HG03469 (cell line): ENCODE results near the gene CUL2.

Experiments used
- ATAC-seq: cut with Tn5 transposase; IDR thresholded peaks from one replicate; pipeline ENCODE4 v1.9.1; 2021; ENCODE audit warnings: mild to moderate bottlenecking, moderate library complexity, moderate number of reproducible peaks; ENCODE audit not compliant: unreplicated experiment

Gene CUL2

GRCh38 chr10:35090162-35090954 is at the start of gene CUL2:
Gene CUL2 (minus strand): TSS chr10:35090341. CDS start chr10:35071317, 19,024 bp downstream.
- ATAC-seq, result peak; percentile 84

GRCh38 chr10:35136263-35136815 is 46.2 kb upstream of the CUL2 start:
- ATAC-seq, result peak; percentile 51

DNA sequence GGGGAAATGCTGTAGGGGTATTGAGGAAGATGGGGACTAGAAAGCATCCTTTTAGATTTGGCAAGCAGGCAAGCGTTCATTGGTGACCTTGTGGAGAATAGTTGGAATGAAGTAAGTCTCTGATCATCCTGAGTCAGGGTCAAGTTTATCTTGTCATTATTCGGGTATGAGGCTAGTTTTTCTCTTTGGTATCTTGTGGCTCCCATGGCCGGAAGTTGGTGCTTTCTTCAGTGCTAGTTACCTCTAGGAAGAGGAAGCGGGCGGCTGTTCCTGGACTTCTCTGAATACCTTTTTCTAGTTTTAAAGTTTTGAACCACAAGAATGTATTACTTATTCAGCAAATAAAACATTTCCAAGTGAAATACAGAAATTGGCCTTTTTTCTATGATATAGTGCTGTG is 45.7 kb upstream of the CUL2 start:
- peak; percentile 8 for ATAC-seq

GRCh38 chr10:35133586-35133985 is 43.4 kb upstream of the CUL2 start:
- no peak for ATAC-seq

DNA sequence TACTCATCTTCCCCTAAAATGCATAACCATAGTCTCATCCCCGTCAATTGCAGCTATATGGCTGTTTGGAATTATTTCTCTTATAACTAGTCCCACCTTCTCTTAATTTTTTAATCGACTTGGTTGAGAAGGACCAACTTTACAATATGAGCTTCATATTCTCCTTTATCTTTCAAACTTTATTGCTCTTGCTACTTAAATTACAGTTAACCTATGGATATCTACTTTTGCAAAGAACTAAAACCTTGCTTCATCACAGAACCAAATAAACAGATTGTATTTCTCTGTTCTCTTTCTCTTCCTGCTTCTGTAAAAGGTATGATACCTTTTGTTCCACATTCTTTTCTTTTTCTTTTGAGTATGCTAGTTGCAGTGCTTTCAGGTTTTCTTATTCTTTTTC is 42.6 kb upstream of the CUL2 start:
- no peak for ATAC-seq

- no peak for ATAC-seq
Observed at GRCh38 chr10:35130663-35131062, 40.5 kb upstream of the CUL2 start.

DNA sequence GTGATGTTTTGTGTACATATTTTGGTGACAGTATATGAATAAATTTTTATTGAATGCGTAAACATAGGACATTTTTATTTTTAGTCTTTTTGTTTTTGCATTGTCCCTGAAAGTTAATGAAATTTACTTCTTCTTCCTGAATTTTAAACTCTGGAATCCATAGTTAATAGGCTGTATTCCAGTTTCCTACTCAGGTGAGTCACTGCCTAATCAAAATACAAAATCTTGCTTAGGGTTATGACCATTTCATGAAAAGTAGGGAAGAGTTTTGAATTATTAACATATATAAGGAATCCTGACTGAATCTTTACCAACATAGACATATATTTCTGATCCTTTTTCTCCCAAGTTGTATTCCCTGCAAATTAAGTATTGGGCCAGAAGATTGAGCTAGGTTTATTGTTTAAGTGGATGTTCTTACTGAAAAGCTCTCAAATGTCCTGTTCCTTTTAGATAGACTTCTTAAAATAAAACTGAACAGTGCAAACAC is 39.1 kb upstream of the CUL2 start:
- ATAC-seq, result no peak

DNA sequence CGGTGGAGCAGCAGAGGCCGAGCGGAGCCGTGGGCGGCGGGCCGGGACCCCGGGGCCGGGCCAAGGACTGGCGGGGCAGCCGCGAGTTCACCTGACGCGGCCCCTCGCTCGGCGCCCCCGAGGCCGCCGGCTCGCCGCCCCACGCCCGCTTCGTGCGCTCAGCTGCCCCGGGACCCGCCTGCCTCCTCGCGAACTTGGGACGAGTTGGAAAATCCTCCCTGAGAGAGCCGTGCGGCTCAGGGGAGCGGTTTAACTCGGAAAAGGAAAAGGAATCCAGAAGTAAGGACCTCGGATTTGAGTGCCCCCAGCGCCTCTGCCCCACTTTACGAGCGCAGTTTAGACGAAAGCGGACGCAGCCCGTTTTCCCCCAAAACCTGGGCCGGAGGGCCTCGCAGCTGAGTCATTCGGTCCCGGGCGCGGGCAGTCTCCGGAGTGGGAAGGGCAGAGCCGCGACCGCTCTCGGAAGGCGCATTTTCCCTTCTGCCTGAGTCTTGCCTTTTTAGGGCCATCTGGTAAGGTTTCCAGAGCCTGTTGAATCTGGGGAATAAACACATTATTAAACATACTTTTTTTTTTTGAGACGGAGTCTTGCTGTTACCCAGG is 37.2 kb upstream of the CUL2 start:
- ATAC-seq, result no peak

DNA sequence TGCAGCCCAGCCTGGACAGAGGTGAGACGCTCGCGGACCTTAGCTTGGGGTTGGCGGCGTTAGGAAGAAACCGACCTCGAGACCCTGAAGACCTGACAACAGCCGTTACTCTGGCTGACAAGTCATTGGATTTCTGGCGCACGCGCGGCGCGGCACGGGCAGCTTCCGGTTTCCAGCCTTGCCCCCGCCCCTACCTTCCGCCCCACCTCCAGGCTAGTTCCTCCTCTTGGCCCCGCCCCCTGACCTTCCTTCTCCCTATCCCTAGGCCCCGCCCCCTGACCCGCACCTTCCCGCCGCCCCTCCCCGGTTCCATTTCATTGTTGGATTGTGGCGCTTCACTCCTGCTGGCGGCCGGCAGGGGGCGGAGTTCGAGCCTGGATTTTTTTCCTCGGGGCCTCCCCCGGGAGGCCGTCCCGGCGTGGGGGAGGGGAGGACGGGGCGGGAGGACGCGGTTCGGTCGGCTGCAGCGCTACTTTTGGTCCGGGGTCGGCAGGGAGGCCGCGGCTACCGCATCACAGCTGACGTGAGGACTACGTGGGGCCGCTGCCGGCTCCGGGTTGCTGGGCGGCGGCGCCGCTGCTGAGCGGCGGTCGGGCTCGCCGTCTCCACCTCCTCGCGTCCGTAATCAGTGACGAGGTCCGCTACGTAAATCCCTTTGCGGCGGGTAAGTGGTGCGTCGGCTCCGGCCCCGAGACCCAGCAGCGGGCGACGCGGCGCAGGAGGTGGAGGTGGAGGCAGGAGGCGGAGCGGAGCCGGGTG is 36.6 kb upstream of the CUL2 start, which contains the start of gene CREM:
Gene CREM (plus strand): TSS at position 317 of the 759 bp plus-strand sequence. CDS start 10,990 bp downstream, outside the sequence.
- ATAC-seq, result peak; percentile 70

DNA sequence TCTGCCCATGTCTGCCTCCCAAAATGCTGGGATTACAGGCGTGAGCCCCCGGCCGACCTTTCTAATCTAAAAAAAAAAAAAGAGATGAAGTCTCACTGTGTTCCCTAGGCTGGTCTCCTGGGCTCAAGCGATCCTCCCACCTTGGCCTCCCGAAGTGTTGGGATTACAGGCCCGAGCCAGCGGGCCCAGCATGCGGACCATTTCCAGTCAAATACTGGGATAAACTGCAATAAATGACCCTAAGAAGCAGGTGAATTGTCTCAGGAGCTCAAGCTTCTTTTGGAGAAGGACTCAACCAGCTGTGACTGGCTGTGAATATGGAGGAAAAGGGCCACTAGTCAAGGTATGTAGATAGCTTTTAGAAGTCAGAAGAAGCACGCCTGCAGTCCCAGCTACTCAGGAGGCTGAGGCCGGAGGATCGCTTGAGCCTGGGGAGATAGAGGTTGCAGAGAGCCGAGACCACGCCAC is 36.0 kb upstream of the CUL2 start:
- ATAC-seq, result no peak

- ATAC-seq, result no peak
Observed at GRCh38 chr10:35124540-35124939, 34.4 kb upstream of the CUL2 start.

- no peak for ATAC-seq
Observed at GRCh38 chr10:35119378-35119777, 29.2 kb upstream of the CUL2 start.

- no peak for ATAC-seq
Observed at GRCh38 chr10:35112571-35112970, 22.4 kb upstream of the CUL2 start.

DNA sequence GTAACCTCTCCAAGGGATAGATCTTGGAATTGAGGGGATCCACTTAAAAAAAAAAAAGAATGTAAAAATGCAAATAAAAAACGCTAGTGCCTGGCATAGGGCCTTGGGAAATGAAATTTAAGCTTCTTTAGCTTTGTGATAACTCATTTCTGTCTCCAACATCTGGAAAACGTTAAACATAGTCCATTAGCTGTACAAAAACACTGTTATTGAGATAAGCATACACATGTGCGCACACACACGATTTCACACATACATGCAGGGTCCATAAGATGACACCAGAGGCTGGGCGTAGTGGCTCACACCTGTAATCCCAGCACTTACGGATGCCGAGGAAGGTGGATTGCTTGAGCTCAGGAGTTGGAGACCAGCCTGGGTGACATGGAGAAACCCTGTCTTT is 13.7 kb upstream of the CUL2 start:
- no peak for ATAC-seq

DNA sequence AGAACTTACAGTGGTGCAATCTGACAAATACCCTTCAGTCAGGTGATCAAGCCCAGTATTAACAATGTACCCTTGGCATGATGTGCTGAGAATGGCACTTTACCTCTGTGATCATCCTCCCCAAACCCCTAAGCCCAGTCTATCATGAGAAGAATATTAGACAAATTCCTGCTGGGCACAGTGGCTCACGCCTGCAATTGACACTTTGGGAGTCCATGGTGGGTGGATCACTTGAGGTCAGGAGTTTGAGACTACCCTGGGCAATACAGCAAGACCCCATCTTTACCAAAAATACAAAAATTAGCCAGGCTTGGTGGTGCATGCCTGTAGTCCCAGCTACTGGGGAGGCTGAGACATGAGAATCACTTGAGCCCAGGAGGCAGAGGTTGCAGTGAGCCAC is 7.4 kb upstream of the CUL2 start:
- ATAC-seq, result no peak

GRCh38 chr10:35096312-35096711 is 6.2 kb upstream of the CUL2 start:
- no peak for ATAC-seq

GRCh38 chr10:35092851-35093250 is 2.7 kb upstream of the CUL2 start:
- no peak for ATAC-seq

GRCh38 chr10:35091994-35092790 is 2.1 kb upstream of the CUL2 start:
- ATAC-seq, result no peak

DNA sequence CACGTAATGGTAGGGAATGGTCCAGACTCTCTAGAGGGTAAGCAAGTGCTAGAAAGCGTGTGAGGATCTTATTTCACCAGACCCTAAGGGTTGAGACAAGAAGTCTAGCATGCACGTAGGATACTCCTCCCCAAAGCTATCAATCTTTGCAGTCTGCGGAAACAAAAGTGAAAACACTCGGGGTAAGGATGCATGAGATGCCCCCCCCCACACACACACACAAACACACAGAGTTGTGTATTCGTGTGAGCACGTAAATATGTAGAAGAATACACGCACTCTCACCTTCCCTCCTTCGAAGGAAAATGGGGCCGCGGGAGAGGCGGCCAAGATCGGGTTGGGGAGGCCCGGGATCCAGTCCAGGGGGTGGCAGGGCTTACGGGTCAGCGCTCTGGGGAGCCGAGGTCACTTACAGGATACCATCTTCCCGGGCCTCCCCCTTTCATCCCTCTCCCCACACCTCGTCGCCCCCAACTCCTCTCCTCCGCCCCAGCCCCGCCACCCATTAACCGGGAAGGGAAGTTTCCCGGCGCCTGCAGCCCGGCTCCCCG is 455 bp downstream of the CUL2 start:
- ATAC-seq, result no peak

DNA sequence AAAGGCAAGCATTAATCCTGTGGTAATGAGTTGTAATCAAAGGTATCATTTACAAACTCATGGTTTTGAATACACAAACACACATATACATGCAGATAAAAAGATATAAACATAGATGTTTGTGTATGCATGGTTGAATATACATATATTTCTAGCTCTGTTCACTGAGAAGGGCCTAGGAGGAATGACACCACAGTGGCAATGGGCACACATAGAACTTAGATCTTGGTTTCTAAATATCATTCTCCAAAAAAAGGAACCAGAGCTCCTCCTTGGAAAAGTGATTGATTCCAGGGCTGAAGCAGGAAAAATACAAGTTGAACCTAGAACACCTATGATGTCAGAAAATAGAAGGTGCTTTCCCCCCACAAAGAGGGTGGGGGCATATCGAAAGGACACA is 6.9 kb downstream of the CUL2 start:
- no peak for ATAC-seq
